ENCODE results near the gene HERC5.

DNA sequence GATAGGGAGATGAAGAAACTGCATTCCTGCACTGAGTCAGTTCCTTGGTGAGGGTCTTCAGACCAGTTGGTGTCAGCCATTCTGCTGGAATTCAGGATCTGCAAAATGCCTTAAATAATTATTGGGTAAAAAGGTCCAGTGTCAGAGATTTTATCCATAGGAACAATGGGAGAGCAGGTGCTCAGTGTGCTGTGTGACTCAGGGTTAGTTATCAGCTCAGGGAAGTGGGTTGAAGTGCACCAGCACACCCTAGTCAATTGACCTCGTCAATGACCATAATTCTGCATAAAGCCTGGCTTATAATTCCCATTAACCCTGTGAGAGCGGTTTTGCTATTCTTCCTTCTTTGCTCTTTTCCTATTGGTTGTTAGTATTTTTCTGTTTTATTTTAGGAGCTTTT lies 40.9 kb upstream of the HERC5 start:
- no peak for TF ChIP-seq SUZ12 (IDR thresholded peaks at IDR 0.05; ENCODE audit: extremely low read depth, insufficient read depth, insufficient read length)
- no peak for TF ChIP-seq YY1 (IDR thresholded peaks at IDR 0.05; ENCODE audit: insufficient read depth, insufficient read length)
- no peak for TF ChIP-seq ZNF274 (IDR thresholded peaks at IDR 0.05; ENCODE audit: low read depth, low read length)

Measured in NT2/D1 (cell line).